ENCODE data around the gene CNR2. TPM values are rescaled to one million over a fixed set of nuclear protein-coding genes. Genes with fewer than 3 reads are reported as not detected.

The CNR2 gene
- total RNA-seq, 1 donor from 2014 or later = not detected

DNA sequence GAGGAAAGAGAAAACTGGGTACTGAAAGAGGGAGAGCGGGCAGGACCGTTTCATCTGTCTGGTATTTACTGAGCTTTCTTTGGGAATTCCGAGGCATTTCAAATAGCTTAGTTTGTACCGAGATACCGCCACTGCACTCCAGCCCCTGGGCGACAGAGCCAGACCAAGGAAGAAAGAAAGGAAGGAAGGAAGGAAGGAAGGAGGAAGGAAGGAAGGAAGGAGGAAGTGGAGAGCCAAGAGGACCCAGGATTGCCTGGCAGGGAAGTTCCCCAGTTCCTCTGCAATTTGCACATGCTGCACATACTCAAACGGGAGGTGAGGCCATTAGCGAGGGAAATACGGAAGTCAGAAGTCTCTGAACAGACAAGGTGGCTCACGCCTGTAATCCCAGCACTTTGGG is 44.1 kb downstream of the CNR2 start:
- Mint-ChIP-seq H3K4me3 (no peak overlapping the region), H3K36me3 (peaks cover 4% of the 10 kb centered on the region), H3K27ac (no peak overlapping the region), H3K4me1 (peaks cover 23% of the 10 kb centered on the region), H3K9me3 (no peaks in the 10 kb centered on the region), H3K27me3 (ENCODE audit: low read depth) (peaks cover 23% of the 10 kb centered on the region)
- TF ChIP-seq, protein P1, sequence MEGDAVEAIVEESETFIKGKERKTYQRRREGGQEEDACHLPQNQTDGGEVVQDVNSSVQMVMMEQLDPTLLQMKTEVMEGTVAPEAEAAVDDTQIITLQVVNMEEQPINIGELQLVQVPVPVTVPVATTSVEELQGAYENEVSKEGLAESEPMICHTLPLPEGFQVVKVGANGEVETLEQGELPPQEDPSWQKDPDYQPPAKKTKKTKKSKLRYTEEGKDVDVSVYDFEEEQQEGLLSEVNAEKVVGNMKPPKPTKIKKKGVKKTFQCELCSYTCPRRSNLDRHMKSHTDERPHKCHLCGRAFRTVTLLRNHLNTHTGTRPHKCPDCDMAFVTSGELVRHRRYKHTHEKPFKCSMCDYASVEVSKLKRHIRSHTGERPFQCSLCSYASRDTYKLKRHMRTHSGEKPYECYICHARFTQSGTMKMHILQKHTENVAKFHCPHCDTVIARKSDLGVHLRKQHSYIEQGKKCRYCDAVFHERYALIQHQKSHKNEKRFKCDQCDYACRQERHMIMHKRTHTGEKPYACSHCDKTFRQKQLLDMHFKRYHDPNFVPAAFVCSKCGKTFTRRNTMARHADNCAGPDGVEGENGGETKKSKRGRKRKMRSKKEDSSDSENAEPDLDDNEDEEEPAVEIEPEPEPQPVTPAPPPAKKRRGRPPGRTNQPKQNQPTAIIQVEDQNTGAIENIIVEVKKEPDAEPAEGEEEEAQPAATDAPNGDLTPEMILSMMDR (IDR thresholded peaks at IDR 0.05; ENCODE audit: unreplicated experiment) = no peak
- DNase-seq (ENCODE audit: low spot score in 2 of 2, unreplicated experiment in 2 of 2) = no peak

DNA sequence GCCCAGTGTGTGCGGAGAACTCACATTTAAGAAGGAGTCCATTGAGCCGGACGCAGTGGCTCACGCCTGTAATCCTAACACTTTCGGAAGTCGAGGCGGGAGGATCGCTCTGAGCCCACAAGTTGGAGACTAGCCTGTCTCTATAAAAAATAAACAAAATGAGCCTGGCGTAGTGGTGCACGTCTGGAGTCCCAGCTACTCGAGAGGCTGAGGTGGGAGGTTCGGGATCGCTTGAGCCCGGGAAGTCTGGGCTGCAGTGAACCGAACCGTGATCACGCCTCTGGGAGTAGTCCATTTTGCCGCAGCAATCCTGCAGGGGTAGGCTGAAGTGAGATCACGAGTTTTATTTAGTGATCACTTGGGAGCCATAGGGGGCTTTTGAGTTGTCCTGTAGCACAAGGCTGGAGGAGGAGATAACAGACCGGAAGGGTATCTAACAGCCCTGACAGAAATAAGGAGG is 44.6 kb downstream of the CNR2 start:
- Mint-ChIP-seq H3K27ac (no peak overlapping the region), H3K36me3 (peaks cover 4% of the 10 kb centered on the region), H3K27me3 (ENCODE audit: low read depth) (peaks cover 23% of the 10 kb centered on the region), H3K4me3 (peak overlapping the region; percentile 77), H3K4me1 (peaks cover 23% of the 10 kb centered on the region), H3K9me3 (no peaks in the 10 kb centered on the region)
- TF ChIP-seq, protein P1 (IDR thresholded peaks at IDR 0.05; ENCODE audit: unreplicated experiment) = peak; percentile 27
- DNase-seq (ENCODE audit: low spot score in 2 of 2, unreplicated experiment in 2 of 2) = no peak

DNA sequence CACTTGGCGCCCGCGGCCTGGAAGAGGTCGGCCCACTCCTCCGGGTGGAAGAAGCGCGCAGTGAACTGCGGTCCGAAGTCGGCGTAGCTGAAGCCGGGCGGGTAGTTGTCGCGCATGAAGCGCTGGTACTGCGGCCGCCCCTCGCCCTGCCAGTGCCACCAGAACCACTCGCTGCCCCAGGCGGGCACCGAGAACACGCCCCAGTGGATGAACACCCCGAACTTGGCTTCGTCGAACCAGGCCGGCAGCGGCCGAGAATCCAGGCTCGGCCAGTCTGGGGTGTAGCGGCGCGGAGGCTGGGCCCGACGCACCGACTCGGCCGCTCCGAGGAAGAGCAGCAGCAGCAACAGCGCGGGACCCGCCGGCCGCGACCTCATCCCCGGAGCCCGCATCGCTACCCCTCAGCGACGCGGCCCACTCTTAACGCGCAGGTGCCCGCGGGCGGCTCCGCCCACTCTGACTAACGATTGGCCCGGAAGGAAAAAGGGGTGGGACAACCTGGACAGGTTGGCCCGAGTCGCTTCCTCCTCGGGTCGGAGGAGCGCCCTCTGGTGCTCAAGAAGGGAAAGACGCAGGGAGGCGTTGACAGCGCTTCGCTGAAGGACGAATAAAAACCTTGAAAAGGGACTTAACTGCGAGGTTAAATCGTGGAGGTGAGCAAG is 45.1 kb downstream of the CNR2 start, which contains the start of gene FUCA1:
FUCA1 (minus strand) TSS at position 396 of the 662 bp plus-strand sequence; CDS start at position 392, 4 bp downstream.
- Mint-ChIP-seq H3K4me3 (peak within 1 kb of the TSS; percentile 77), H3K9me3 (no peaks in the 10 kb centered on the region), H3K27ac (no peak within 1 kb of the TSS), H3K36me3 (peaks cover 4% of the 10 kb centered on the region), H3K27me3 (ENCODE audit: low read depth) (peaks cover 23% of the 10 kb centered on the region), H3K4me1 (peaks cover 23% of the 10 kb centered on the region)
- TF ChIP-seq, protein P1 (IDR thresholded peaks at IDR 0.05; ENCODE audit: unreplicated experiment) = peak; percentile 91
- peak; percentile 89 to 97 for DNase-seq (ENCODE audit: low spot score in 2 of 2, unreplicated experiment in 2 of 2)

DNA sequence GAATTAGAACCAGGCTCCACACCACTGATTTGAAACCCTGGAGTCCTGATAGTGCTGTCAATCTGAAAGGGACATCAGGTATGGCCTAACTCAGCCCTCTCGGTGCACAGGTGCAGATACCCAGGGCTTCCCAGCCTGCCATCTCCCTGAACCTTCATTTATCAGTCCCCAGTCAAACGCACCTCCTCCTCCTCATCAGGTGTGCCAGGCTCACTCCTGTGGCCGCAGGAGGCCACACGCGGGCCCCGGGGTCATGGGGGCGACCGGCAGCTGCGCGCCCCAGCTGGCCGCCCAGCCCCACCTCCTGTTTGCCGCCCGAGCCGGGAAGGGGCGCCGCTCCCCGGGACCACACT is 45.6 kb downstream of the CNR2 start:
- Mint-ChIP-seq H3K36me3 (peaks cover 9% of the 10 kb centered on the region), H3K9me3 (no peaks in the 10 kb centered on the region), H3K27ac (no peak overlapping the region), H3K4me3 (peak overlapping the region; percentile 77), H3K4me1 (peaks cover 23% of the 10 kb centered on the region), H3K27me3 (ENCODE audit: low read depth) (peaks cover 23% of the 10 kb centered on the region)
- TF ChIP-seq, protein P1 (IDR thresholded peaks at IDR 0.05; ENCODE audit: unreplicated experiment) = no peak
- no peak for DNase-seq (ENCODE audit: low spot score in 2 of 2, unreplicated experiment in 2 of 2)

DNA sequence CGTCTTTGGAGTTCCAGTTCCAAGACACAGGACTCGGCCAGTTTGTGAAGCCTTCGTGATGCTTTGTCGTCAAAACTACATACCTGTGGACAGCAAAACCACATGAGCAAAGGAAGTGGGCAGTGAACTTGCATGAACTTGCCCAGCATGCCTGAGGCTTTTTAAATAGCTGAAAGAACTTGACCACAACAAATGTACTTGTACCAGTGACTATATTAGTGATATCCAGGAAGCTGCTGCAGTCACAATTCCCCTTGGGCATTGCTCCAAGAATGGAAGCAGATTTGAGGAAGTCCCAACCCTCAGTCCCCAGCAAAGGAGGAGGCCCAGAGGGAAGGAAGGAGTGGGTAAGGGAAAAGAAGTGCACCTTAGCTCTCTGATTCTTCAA is 47.6 kb downstream of the CNR2 start:
- peaks cover 22% of the 10 kb centered on the region for H3K27me3 Mint-ChIP-seq (ENCODE audit: low read depth)
- H3K4me3 Mint-ChIP-seq = peak overlapping the region; percentile 25
- peaks cover 23% of the 10 kb centered on the region for H3K4me1 Mint-ChIP-seq
- TF ChIP-seq, protein P1 (IDR thresholded peaks at IDR 0.05; ENCODE audit: unreplicated experiment) = no peak
- no peak for DNase-seq (ENCODE audit: low spot score in 2 of 2, unreplicated experiment in 2 of 2)
- H3K27ac Mint-ChIP-seq = no peak overlapping the region
- peaks cover 15% of the 10 kb centered on the region for H3K36me3 Mint-ChIP-seq
- no peaks in the 10 kb centered on the region for H3K9me3 Mint-ChIP-seq
